Gastrocnemius medialis (tissue), 4 donors: Measurements from ENCODE around the gene JMY. TPM values are rescaled to one million over a fixed set of nuclear protein-coding genes. Genes with fewer than 3 reads are reported as not detected.
"Not testable (repeated sequence)": the region's sequence is repeated elsewhere in the genome, so short reads cannot be mapped to it uniquely, and the experiment has no call there.

ENCODE experiments used
- ATAC-seq, 2 donors: fragments of 150-250 bp; one replicate each; pipeline ENCODE4 v1.9.1; 2016
- DNase-seq, 2 donors: peaks; one replicate each; pipeline ENCODE4 v3.0.0-alpha.2; 2019
- H3K27ac ChIP-seq, 4 donors: fragments of 200-600 bp; sonication (generic); 1 replicate in 1 of 4; 2 replicates in 3 of 4; pipeline ENCODE4 v1.5.1; 2016 to 2018; ENCODE audit warnings: mild to moderate bottlenecking in 2 of 4, moderate library complexity in 1 of 4
- H3K27me3 ChIP-seq, 3 donors: fragments of 200-600 bp; sonication (generic) in 2 of 3; 1 replicate in 1 of 3; 2 replicates in 2 of 3; pipeline versions ENCODE4 v1.5.1 to v1.6.0; 2016 to 2019; ENCODE audit warnings: mild to moderate bottlenecking in 1 of 3, moderate library complexity in 1 of 3
- H3K36me3 ChIP-seq, 2 donors: fragments of 200-600 bp; sonication (generic) in 1 of 2; one replicate each; pipeline ENCODE4 v1.5.1; 2017 to 2018
- H3K4me1 ChIP-seq, 2 donors: fragments of 200-600 bp; sonication (generic) in 1 of 2; one replicate each; pipeline ENCODE4 v1.5.1; 2016 to 2017; ENCODE audit warnings: mild to moderate bottlenecking in 2 of 2
- H3K4me3 ChIP-seq, 4 donors: fragments of 200-600 bp; sonication (generic) in 3 of 4; 1 replicate in 1 of 4; 2 replicates in 3 of 4; pipeline ENCODE4 v1.5.1; 2016 to 2019; ENCODE audit warnings: mild to moderate bottlenecking in 2 of 4
- H3K9me3 ChIP-seq, 3 donors: fragments of 200-600 bp; sonication (generic) in 2 of 3; 1 replicate in 1 of 3; 2 replicates in 2 of 3; pipeline ENCODE4 v1.5.1; 2016 to 2019
- POLR2A ChIP-seq, 2 donors: fragments of 450-650 bp; IDR thresholded peaks; one replicate each; pipeline ENCODE4 v1.6.1; 2017; ENCODE audit warnings: antibody characterized with exemption in 2 of 2, mild to moderate bottlenecking in 2 of 2, moderate library complexity in 2 of 2
- in situ Hi-C, 4 donors: fragments of 200-750 bp; cut with MboI; loops; one replicate each; pipeline versions ENCODE4 v1.15.0 to v1.8.0; 2017; ENCODE audit warnings: low sequenced_read_pairs in 4 of 4
- intact Hi-C: fragments of 100-400 bp; cut with DNase I; formaldehyde crosslinking; loops from one replicate; pipeline ENCODE4 v1.15.1; 2023; ENCODE audit warnings: low total_unique reads
- total RNA-seq, 4 donors: library from RNA; depleted of rRNA; stranded (reverse); fragments of >200 nt; gene quantifications; one replicate each; pipeline versions ENCODE4 v1.1.0 to v1.2.3, GENCODE V29; 2016
- TF ChIP-seq, protein P1 (sequence below), 5 experiments: fragments of 450-650 bp in 3 of 5; fragments of 200-600 bp in 2 of 5; sonication (generic) in 2 of 5; IDR thresholded peaks in 4 of 5; conservative IDR thresholded peaks in 1 of 5; 1 replicate in 4 of 5; 2 replicates in 1 of 5; pipeline ENCODE4 v1.5.1; 2016 to 2019; ENCODE audit warnings: antibody characterized with exemption in 5 of 5, mild to moderate bottlenecking in 3 of 5, moderate library complexity in 3 of 5

JMY gene
- total RNA-seq, 4 donors from 2014 or later: 11.4 to 26.7 (median 16.8) TPM

DNA sequence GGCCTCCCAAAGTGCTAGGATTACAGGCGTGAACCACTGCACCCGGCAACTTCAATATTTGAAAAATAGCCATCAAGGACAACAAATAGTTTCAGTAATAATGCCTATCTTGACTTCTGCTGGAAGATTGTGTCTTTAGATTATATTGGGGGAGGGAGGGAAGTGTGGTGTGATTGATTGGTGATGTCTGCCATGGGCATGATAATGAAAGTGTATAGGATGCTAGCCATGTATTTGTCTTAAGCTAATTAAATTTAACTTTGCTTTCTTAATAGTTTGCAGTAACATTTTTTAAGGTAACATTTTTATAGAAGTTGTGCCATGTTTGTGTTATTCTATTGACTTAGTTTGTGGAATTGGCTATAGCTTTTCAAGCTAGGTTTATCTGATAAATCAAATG, 4.6 kb downstream of the JMY start:
- DNase-seq: no peak
- H3K4me1 ChIP-seq: peaks cover 68% of the 10 kb centered on the region in 2 donors
- in situ Hi-C loops: loop anchor here in 2 of 4 donors (25.0 kb wide), 2 partner anchors 222 to 397 kb away; no protein-coding TSS in a partner anchor

DNA sequence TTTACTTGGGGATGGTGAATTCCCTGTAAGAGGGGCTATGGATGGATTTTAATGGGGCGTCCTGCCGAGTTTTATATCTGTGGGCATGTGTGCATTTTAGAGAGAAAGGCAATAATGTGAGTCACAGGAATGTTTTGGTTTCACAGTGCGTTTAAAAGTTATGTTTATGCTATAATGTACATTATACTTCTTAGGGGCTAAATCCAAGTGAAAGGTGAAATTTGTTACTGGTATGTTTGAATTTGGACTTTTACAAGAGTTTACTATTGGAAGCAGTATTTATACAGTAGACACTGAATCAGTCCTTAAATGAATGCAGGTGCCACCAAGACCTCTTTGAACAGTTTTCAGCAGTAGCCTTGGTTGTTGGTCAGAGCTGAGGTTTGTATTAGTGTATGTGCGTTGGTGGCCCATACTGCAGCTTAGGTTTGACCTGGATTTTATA, 5.6 kb downstream of the JMY start:
- ATAC-seq: no peak
- peaks cover 68 to 78% of the 10 kb centered on the region in 2 donors for H3K4me1 ChIP-seq
- in situ Hi-C loops: loop anchor here in 2 of 4 donors (25.0 kb wide), 2 partner anchors 221 to 396 kb away; no protein-coding TSS in a partner anchor
- no peak for TF ChIP-seq POLR2A (IDR thresholded peaks at IDR 0.05)
- TF ChIP-seq, protein P1, sequence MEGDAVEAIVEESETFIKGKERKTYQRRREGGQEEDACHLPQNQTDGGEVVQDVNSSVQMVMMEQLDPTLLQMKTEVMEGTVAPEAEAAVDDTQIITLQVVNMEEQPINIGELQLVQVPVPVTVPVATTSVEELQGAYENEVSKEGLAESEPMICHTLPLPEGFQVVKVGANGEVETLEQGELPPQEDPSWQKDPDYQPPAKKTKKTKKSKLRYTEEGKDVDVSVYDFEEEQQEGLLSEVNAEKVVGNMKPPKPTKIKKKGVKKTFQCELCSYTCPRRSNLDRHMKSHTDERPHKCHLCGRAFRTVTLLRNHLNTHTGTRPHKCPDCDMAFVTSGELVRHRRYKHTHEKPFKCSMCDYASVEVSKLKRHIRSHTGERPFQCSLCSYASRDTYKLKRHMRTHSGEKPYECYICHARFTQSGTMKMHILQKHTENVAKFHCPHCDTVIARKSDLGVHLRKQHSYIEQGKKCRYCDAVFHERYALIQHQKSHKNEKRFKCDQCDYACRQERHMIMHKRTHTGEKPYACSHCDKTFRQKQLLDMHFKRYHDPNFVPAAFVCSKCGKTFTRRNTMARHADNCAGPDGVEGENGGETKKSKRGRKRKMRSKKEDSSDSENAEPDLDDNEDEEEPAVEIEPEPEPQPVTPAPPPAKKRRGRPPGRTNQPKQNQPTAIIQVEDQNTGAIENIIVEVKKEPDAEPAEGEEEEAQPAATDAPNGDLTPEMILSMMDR (IDR thresholded peaks at IDR 0.05 in 4 of 5, conservative IDR thresholded peaks at IDR 0.05 in 1 of 5): no peak
- no peaks in the 10 kb centered on the region for H3K9me3 ChIP-seq
- H3K27ac ChIP-seq: no peak overlapping the region
- intact Hi-C loops: no loop called here
- no peak overlapping the region for H3K4me3 ChIP-seq
- DNase-seq: no peak
- H3K27me3 ChIP-seq: no peaks in the 10 kb centered on the region
- no peaks in the 10 kb centered on the region for H3K36me3 ChIP-seq

More for the DNA sequence above, 4.6 kb downstream of the JMY start:
- TF ChIP-seq, protein P1 (IDR thresholded peaks at IDR 0.05 in 4 of 5, conservative IDR thresholded peaks at IDR 0.05 in 1 of 5): no peak
- no peak for TF ChIP-seq POLR2A (IDR thresholded peaks at IDR 0.05)
- ATAC-seq: no peak
- no peak overlapping the region for H3K4me3 ChIP-seq
- no peak overlapping the region for H3K27ac ChIP-seq
- H3K36me3 ChIP-seq: no peaks in the 10 kb centered on the region
- intact Hi-C loops: no loop called here
- H3K27me3 ChIP-seq: no peaks in the 10 kb centered on the region
- no peaks in the 10 kb centered on the region for H3K9me3 ChIP-seq

DNA sequence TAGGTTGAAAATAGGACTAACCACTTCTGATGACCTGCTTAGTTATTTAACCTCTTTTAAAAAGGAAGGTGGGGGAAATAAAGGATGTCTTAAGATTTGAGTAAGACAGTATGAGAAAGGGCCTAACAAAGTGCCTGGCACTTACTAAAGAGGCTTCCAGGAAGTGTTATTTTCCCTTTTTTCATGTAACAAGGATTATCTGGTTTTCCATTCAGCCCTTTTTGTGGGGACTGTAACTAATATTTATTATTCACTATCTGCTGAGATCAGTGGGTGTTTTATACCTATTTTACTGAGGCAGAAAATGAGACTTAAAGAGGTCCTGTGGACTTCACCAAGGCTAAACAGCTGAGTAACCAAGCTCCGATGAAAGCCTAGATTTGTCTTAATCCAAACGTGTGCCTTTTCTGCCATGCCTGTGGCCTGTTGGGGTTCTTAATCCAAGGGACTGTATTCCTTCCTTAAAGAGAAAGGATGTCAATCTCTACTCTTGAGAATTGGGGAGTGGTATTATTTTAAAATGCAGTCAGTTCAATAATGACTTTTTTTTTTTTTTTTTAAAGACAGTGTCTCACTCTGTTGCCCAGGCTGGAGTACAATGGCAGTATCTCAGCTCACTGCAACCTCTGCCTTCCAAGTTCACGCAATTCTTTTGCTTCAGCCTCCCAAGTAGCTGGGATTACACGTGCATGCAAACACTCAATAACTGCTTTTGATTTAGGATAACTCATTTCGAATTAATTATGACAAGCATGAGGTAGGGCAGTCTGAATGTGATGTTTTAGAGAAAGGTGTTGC, 6.5 kb downstream of the JMY start:
- ATAC-seq (no peak), DNase-seq (no peak)
- no peaks in the 10 kb centered on the region for H3K36me3 ChIP-seq
- H3K9me3 ChIP-seq: no peaks in the 10 kb centered on the region
- no peak for TF ChIP-seq POLR2A (IDR thresholded peaks at IDR 0.05)
- intact Hi-C loops (loop anchor here (1.0 kb wide), 1 partner anchor 109 kb away; no protein-coding TSS in a partner anchor), in situ Hi-C loops (loop anchor here in 2 of 4 donors (25.0 kb wide), 2 partner anchors 220 to 395 kb away; no protein-coding TSS in a partner anchor)
- no peaks in the 10 kb centered on the region for H3K27me3 ChIP-seq
- H3K27ac ChIP-seq: peak overlapping the region; percentile 49 to 61 (median 52)
- peaks cover 68 to 79% of the 10 kb centered on the region in 2 donors for H3K4me1 ChIP-seq
- no peak overlapping the region for H3K4me3 ChIP-seq

DNA sequence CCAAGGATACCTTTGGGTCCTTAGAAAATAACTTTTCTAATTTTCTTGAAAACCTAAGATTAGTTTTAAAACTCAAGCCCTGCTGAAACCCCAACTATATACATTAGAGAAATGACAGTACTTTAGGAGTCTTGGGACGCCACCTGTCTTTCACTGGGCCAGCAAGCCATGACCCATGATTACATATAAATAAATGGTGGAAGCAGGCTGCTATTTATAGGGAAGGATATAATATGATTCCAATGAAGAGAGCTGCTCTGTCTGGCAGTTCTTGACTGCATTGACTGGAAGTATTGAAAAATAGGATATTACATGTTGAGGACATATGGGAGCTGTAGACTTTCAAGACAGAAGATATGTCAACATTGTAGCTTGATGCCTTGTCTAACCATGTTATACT, 7.3 kb downstream of the JMY start:
- TF ChIP-seq, protein P1 (IDR thresholded peaks at IDR 0.05 in 4 of 5, conservative IDR thresholded peaks at IDR 0.05 in 1 of 5): peak in 3 of 5 experiments; percentile 21 to 34 (median 25)
- no peak for TF ChIP-seq POLR2A (IDR thresholded peaks at IDR 0.05)
- intact Hi-C loops (loop anchor here (1.0 kb wide), 1 partner anchor 110 kb away; no protein-coding TSS in a partner anchor), in situ Hi-C loops (loop anchor here in 2 of 4 donors (25.0 kb wide), 2 partner anchors 219 to 394 kb away; no protein-coding TSS in a partner anchor)
- peak; percentile 88 to 89 for ATAC-seq
- Histone ChIP-seq H3K27ac (peak overlapping the region; percentile 49 to 61 (median 52)), H3K36me3 (no peaks in the 10 kb centered on the region), H3K4me3 (no peak overlapping the region), H3K9me3 (no peaks in the 10 kb centered on the region), H3K4me1 (peaks cover 64 to 77% of the 10 kb centered on the region in 2 donors), H3K27me3 (no peaks in the 10 kb centered on the region)
- peak in 1 of 2 donors; percentile 16 for DNase-seq

DNA sequence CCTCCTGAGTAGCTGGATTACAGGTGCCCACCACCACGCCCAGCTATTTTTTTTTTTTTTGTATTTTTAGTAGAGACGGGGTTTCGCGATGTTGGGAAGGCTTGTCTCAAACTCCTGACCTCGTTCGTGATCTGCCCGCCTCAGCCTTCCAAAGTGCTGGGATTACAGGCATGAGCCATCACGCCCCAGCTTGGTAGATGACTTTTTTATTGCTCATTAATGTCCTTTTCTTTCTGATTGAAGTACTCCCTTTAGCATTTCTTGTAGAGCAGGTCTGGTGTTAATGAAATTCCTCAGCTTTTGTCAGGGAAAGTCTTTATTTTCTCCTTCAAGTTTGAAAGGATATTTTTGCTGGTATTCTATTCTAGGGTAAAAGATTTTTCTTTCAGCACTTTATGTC, 18.1 kb downstream of the JMY start:
- H3K27me3 ChIP-seq, in situ Hi-C loops, H3K36me3 ChIP-seq, H3K9me3 ChIP-seq, H3K4me3 ChIP-seq, ATAC-seq, intact Hi-C loops, H3K27ac ChIP-seq, DNase-seq: not testable (repeated sequence)
- peaks cover 8 to 13% of the 10 kb centered on the region in 2 donors for H3K4me1 ChIP-seq
